BLaER1 treated with 17β-estradiol and CSF1 and Interleukin-3, amounts not matched to agents 10 nM and 100 nM (cell line): ENCODE results near the gene ELFN1.

Source experiments
- H3K27ac ChIP-seq, 11 experiments: shearing (Covaris generic); formaldehyde crosslinking; 2 replicates each; pipeline ENCODE4 v1.8.1; 2022
- H3K27me3 ChIP-seq, 11 experiments: shearing (Covaris generic); formaldehyde crosslinking; 2 replicates each; pipeline ENCODE4 v1.8.1; 2022
- H3K36me3 ChIP-seq, 11 experiments: shearing (Covaris generic); formaldehyde crosslinking; 2 replicates each; pipeline ENCODE4 v1.8.1; 2022
- H3K4me1 ChIP-seq, 10 experiments: shearing (Covaris generic); formaldehyde crosslinking; 2 replicates each; pipeline ENCODE4 v1.8.1; 2022
- H3K4me2 ChIP-seq, 11 experiments: shearing (Covaris generic); formaldehyde crosslinking; 2 replicates each; pipeline ENCODE4 v1.8.1; 2022
- H3K4me3 ChIP-seq, 10 experiments: shearing (Covaris generic); formaldehyde crosslinking; 2 replicates each; pipeline ENCODE4 v1.8.1; 2022
- H3K9ac ChIP-seq, 11 experiments: shearing (Covaris generic); formaldehyde crosslinking; 2 replicates each; pipeline ENCODE4 v1.8.1; 2022
- H3K9me3 ChIP-seq, 11 experiments: shearing (Covaris generic); formaldehyde crosslinking; replicated peaks in 1 of 11; 2 replicates each; pipeline ENCODE4 v1.8.1; 2022
- H4K20me1 ChIP-seq, 11 experiments: shearing (Covaris generic); formaldehyde crosslinking; 2 replicates each; pipeline ENCODE4 v1.8.1; 2022
- Cebpa-rat ChIP-seq, 11 experiments: shearing (Covaris generic); IDR thresholded peaks; 2 replicates each; pipeline ENCODE4 v1.8.1; 2022

ELFN1 gene

GRCh38 chr7:1631678-1632077 is 38.4 kb upstream of the ELFN1 start:
- no peaks in the 10 kb centered on the region; a peak in 1 of 22 replicates for H4K20me1 ChIP-seq
- H3K9ac ChIP-seq, result no peak overlapping the region
- H3K4me1 ChIP-seq, result peaks cover 17 to 32% (median 24%) of the 10 kb centered on the region in 10 experiments
- H3K36me3 ChIP-seq, result no peaks in the 10 kb centered on the region
- TF ChIP-seq Cebpa-rat (IDR thresholded peaks at IDR 0.05), result no peak
- no peaks in the 10 kb centered on the region for H3K27me3 ChIP-seq
- peaks cover 39 to 49% (median 44%) of the 10 kb centered on the region in 11 experiments for H3K9me3 ChIP-seq
- no peak overlapping the region for H3K4me3 ChIP-seq
- H3K4me2 ChIP-seq, result no peak overlapping the region
- H3K27ac ChIP-seq, result no peak overlapping the region

GRCh38 chr7:1632506-1632905 is 37.6 kb upstream of the ELFN1 start:
- Histone ChIP-seq H3K36me3 (no peaks in the 10 kb centered on the region), H3K27me3 (no peaks in the 10 kb centered on the region), H3K4me1 (peaks cover 12 to 26% (median 20%) of the 10 kb centered on the region in 10 experiments), H3K4me2 (peak overlapping the region in 10 of 11 experiments; percentile 3 to 61 (median 52); a peak in 18 of 22 replicates), H3K4me3 (no peak overlapping the region), H3K9ac (peak overlapping the region in 1 of 11 experiments; percentile 11; a peak in 1 of 22 replicates), H3K9me3 (peaks cover 47 to 57% (median 52%) of the 10 kb centered on the region in 11 experiments), H4K20me1 (no peaks in the 10 kb centered on the region; a peak in 1 of 22 replicates), H3K27ac (no peak overlapping the region)
- TF ChIP-seq Cebpa-rat (IDR thresholded peaks at IDR 0.05), result no peak

GRCh38 chr7:1632916-1633785 is 36.9 kb upstream of the ELFN1 start:
- peak overlapping the region in 1 of 11 experiments; percentile 11; a peak in 1 of 22 replicates for H3K9ac ChIP-seq
- H3K36me3 ChIP-seq, result no peaks in the 10 kb centered on the region
- peaks cover 53 to 64% (median 59%) of the 10 kb centered on the region in 11 experiments for H3K9me3 ChIP-seq
- no peak for TF ChIP-seq Cebpa-rat (IDR thresholded peaks at IDR 0.05)
- H4K20me1 ChIP-seq, result no peaks in the 10 kb centered on the region; a peak in 1 of 22 replicates
- H3K4me1 ChIP-seq, result peaks cover 9 to 21% (median 15%) of the 10 kb centered on the region in 10 experiments; a peak in 18 of 20 replicates
- no peak overlapping the region for H3K27ac ChIP-seq
- peak overlapping the region; percentile 3 to 61 (median 47); a peak in 17 of 22 replicates for H3K4me2 ChIP-seq
- no peaks in the 10 kb centered on the region for H3K27me3 ChIP-seq
- no peak overlapping the region for H3K4me3 ChIP-seq

GRCh38 chr7:1635401-1635800 is 34.7 kb upstream of the ELFN1 start:
- H3K4me2 ChIP-seq, result no peak overlapping the region
- H3K9ac ChIP-seq, result no peak overlapping the region
- H3K4me3 ChIP-seq, result no peak overlapping the region
- H3K27me3 ChIP-seq, result peaks cover 0 to 11% (median 0%) of the 10 kb centered on the region in 11 experiments; a peak in 3 of 22 replicates
- no peak overlapping the region for H3K27ac ChIP-seq
- peaks cover 36 to 45% (median 42%) of the 10 kb centered on the region in 11 experiments for H3K9me3 ChIP-seq
- peaks cover 10 to 42% (median 34%) of the 10 kb centered on the region in 10 experiments; a peak in 18 of 20 replicates for H3K4me1 ChIP-seq
- no peaks in the 10 kb centered on the region for H3K36me3 ChIP-seq
- no peak for TF ChIP-seq Cebpa-rat (IDR thresholded peaks at IDR 0.05)
- no peaks in the 10 kb centered on the region; a peak in 1 of 22 replicates for H4K20me1 ChIP-seq

DNA sequence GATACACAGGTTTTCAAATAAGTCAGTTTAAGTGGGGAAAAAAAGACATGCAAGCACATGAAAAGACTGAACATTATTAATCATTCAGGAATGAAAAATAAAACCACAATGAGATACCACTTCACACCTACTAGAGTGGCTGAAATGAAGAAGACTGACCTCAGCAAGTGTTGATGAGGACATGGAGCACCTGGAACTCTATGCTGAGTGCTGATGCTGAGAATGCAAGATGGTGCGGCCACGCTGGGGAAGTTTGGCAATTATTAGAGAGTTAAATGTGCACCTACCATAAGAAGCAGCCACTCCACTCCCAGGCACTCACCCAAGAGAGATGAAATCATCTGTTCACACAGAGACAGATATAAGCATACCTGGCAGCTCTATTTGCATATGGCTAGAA is 32.9 kb upstream of the ELFN1 start:
- no peak overlapping the region for H3K4me3 ChIP-seq
- peaks cover 0 to 27% (median 0%) of the 10 kb centered on the region in 11 experiments; a peak in 5 of 22 replicates for H3K27me3 ChIP-seq

GRCh38 chr7:1638215-1638661 is 31.8 kb upstream of the ELFN1 start:
- Histone ChIP-seq H3K9me3 (peaks cover 36 to 43% (median 41%) of the 10 kb centered on the region in 11 experiments), H3K27ac (no peak overlapping the region), H3K4me2 (peak overlapping the region in 4 of 11 experiments; percentile 2 to 93 (median 88); a peak in 5 of 22 replicates), H3K9ac (no peak overlapping the region), H3K4me3 (no peak overlapping the region), H3K4me1 (peaks cover 6 to 59% (median 49%) of the 10 kb centered on the region in 10 experiments; a peak in 18 of 20 replicates), H3K27me3 (peaks cover 0 to 36% (median 0%) of the 10 kb centered on the region in 11 experiments; a peak in 5 of 22 replicates), H4K20me1 (peaks cover 0 to 8% (median 0%) of the 10 kb centered on the region in 11 experiments; a peak in 2 of 22 replicates), H3K36me3 (no peaks in the 10 kb centered on the region)
- no peak for TF ChIP-seq Cebpa-rat (IDR thresholded peaks at IDR 0.05)

More for the DNA sequence above, 32.9 kb upstream of the ELFN1 start:
- Histone ChIP-seq H4K20me1 (peaks cover 0 to 6% (median 0%) of the 10 kb centered on the region in 11 experiments; a peak in 2 of 22 replicates), H3K9ac (no peak overlapping the region), H3K4me1 (peaks cover 14 to 59% (median 51%) of the 10 kb centered on the region in 10 experiments; a peak in 18 of 20 replicates), H3K4me2 (no peak overlapping the region), H3K27ac (no peak overlapping the region), H3K9me3 (peaks cover 36 to 43% (median 41%) of the 10 kb centered on the region in 11 experiments), H3K36me3 (no peaks in the 10 kb centered on the region)
- TF ChIP-seq Cebpa-rat (IDR thresholded peaks at IDR 0.05), result no peak

GRCh38 chr7:1639071-1639470 is 31.0 kb upstream of the ELFN1 start:
- Histone ChIP-seq H3K4me2 (peak overlapping the region in 8 of 11 experiments; percentile 50 to 93 (median 76); a peak in 15 of 22 replicates), H3K4me1 (peaks cover 4 to 61% (median 54%) of the 10 kb centered on the region in 10 experiments; a peak in 16 of 20 replicates)

GRCh38 chr7:1639532-1640175 is 30.4 kb upstream of the ELFN1 start:
- H3K4me2 ChIP-seq, result peak overlapping the region in 9 of 11 experiments; percentile 35 to 93 (median 76); a peak in 18 of 22 replicates
- no peaks in the 10 kb centered on the region for H3K36me3 ChIP-seq
- H3K27me3 ChIP-seq, result peaks cover 0 to 36% (median 0%) of the 10 kb centered on the region in 11 experiments; a peak in 5 of 22 replicates
- H3K9me3 ChIP-seq, result peaks cover 33 to 37% (median 36%) of the 10 kb centered on the region in 11 experiments
- peak overlapping the region in 3 of 11 experiments; percentile 12 to 27 (median 26); a peak in 5 of 22 replicates for H3K9ac ChIP-seq
- peaks cover 4 to 67% (median 60%) of the 10 kb centered on the region in 10 experiments; a peak in 16 of 20 replicates for H3K4me1 ChIP-seq
- TF ChIP-seq Cebpa-rat (IDR thresholded peaks at IDR 0.05), result no peak
- H3K27ac ChIP-seq, result peak overlapping the region in 2 of 11 experiments; percentile 23 to 38; a peak in 2 of 22 replicates
- H4K20me1 ChIP-seq, result peaks cover 0 to 8% (median 0%) of the 10 kb centered on the region in 11 experiments; a peak in 2 of 22 replicates
- H3K4me3 ChIP-seq, result no peak overlapping the region

More at GRCh38 chr7:1639071-1639470, 31.0 kb upstream of the ELFN1 start:
- peaks cover 36 to 43% (median 41%) of the 10 kb centered on the region in 11 experiments for H3K9me3 ChIP-seq
- peaks cover 0 to 36% (median 0%) of the 10 kb centered on the region in 11 experiments; a peak in 5 of 22 replicates for H3K27me3 ChIP-seq
- peaks cover 0 to 8% (median 0%) of the 10 kb centered on the region in 11 experiments; a peak in 2 of 22 replicates for H4K20me1 ChIP-seq
- no peak overlapping the region for H3K27ac ChIP-seq
- H3K9ac ChIP-seq, result peak overlapping the region in 2 of 11 experiments; percentile 26 to 27; a peak in 2 of 22 replicates
- H3K4me3 ChIP-seq, result no peak overlapping the region
- no peak for TF ChIP-seq Cebpa-rat (IDR thresholded peaks at IDR 0.05)
- no peaks in the 10 kb centered on the region for H3K36me3 ChIP-seq
